ENCODE measurements around the gene HMGCLL1. TPM values are rescaled to one million over a fixed set of nuclear protein-coding genes. Genes with fewer than 3 reads are reported as not detected.

HMGCLL1 gene
- total and polyA plus RNA-seq, 3 donors from 2014 or later: 2.2 to 9.2 (median 7.2) TPM

DNA sequence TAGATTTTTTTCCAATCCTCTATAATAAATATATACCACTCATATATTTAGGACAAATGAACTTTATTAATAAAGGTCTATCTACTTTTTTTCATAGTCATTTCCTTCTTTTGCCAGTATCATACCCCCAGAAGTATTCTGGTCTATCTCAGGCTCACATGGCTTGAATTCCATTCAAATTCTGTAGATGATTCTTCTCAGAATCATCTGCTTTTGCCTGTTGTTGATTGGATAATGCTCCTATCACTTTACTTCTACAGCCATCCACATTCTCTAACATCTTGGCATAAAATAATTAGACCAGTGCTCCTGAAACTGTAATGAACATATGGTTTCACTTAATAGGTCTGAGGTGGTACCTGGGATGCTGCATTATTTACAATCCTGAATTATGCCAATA lies 130.5 kb downstream of the HMGCLL1 start:
- intact Hi-C loops (cut with DNase I; ENCODE audit: low total_unique reads): no loop called here
- H3K9me3 ChIP-seq: no peaks in the 10 kb centered on the region
- no peak for TF ChIP-seq POLR2A (IDR thresholded peaks at IDR 0.05)
- TF ChIP-seq, protein P1, sequence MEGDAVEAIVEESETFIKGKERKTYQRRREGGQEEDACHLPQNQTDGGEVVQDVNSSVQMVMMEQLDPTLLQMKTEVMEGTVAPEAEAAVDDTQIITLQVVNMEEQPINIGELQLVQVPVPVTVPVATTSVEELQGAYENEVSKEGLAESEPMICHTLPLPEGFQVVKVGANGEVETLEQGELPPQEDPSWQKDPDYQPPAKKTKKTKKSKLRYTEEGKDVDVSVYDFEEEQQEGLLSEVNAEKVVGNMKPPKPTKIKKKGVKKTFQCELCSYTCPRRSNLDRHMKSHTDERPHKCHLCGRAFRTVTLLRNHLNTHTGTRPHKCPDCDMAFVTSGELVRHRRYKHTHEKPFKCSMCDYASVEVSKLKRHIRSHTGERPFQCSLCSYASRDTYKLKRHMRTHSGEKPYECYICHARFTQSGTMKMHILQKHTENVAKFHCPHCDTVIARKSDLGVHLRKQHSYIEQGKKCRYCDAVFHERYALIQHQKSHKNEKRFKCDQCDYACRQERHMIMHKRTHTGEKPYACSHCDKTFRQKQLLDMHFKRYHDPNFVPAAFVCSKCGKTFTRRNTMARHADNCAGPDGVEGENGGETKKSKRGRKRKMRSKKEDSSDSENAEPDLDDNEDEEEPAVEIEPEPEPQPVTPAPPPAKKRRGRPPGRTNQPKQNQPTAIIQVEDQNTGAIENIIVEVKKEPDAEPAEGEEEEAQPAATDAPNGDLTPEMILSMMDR (IDR thresholded peaks at IDR 0.05): no peak
- H3K27ac ChIP-seq: no peak overlapping the region
- no peak for DNase-seq
- no peaks in the 10 kb centered on the region for H3K27me3 ChIP-seq
- no peak overlapping the region for H3K4me3 ChIP-seq
- no peaks in the 10 kb centered on the region for H3K4me1 ChIP-seq
- H3K36me3 ChIP-seq (ENCODE audit: low read depth, missing control alignments): no peaks in the 10 kb centered on the region

DNA sequence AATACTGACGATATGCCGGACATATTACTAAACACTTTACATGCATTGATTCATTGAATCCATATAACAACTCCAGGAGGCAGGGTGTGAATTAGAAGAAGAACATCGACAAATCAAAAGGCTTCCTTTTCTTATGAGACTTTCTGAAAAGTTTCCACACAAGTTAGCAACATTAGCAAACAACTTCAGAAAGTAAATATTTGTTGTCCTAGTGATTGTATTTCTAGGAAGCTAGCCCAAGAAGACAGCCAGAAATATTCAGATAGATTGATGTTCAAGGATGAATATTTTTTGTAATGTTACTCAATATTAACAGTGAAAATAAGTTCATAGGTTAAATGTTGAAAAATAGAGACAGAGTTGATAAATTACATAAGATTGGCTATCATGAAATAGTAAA lies 131.1 kb downstream of the HMGCLL1 start:
- no peak for DNase-seq
- Histone ChIP-seq H3K4me1 (no peaks in the 10 kb centered on the region), H3K27me3 (no peaks in the 10 kb centered on the region), H3K36me3 (ENCODE audit: low read depth, missing control alignments) (no peaks in the 10 kb centered on the region), H3K4me3 (no peak overlapping the region), H3K9me3 (no peaks in the 10 kb centered on the region), H3K27ac (no peak overlapping the region)
- 72 to 82% methylated on average over 3 of the region's 3 CpGs for WGBS, 2 donors
- TF ChIP-seq POLR2A (IDR thresholded peaks at IDR 0.05): no peak
- TF ChIP-seq, protein P1 (IDR thresholded peaks at IDR 0.05): no peak
- intact Hi-C loops (cut with DNase I; ENCODE audit: low total_unique reads): no loop called here

DNA sequence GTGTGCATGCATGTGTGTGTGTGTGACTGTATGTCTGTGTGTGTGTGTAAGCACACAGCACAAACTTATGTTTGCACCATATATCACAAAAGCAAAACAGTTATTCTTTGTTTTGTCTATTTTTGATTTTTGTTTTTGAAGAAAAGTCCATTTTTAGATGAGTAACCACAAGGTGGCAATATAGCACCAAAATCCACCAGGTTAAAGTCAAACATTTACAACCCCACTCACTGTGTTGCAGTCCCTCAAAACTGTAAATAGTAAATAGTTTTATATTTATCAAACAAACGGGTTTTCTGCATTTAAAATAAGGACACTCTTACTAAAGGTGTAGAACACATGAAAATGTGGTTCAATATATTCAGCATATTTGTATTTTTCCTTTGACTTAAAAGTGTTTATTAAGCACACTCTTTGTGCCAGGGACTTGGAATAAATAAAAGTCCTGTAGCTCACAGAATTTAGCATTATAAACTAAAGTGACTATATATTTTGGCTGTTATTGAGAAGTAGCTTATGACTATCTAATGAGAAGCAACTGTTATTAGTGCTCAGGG lies 133.3 kb downstream of the HMGCLL1 start:
- Histone ChIP-seq H3K4me3 (no peak overlapping the region), H3K27me3 (no peaks in the 10 kb centered on the region), H3K9me3 (no peaks in the 10 kb centered on the region), H3K27ac (no peak overlapping the region), H3K36me3 (ENCODE audit: low read depth, missing control alignments) (no peaks in the 10 kb centered on the region), H3K4me1 (no peaks in the 10 kb centered on the region)
- TF ChIP-seq, protein P1 (IDR thresholded peaks at IDR 0.05): peak; percentile 44 to 55 (median 44)
- no peak for TF ChIP-seq POLR2A (IDR thresholded peaks at IDR 0.05)
- no peak for DNase-seq
- WGBS, 2 donors: 22 to 26% methylated on average over 1 of the region's 1 CpG
- intact Hi-C loops (cut with DNase I; ENCODE audit: low total_unique reads): no loop called here

DNA sequence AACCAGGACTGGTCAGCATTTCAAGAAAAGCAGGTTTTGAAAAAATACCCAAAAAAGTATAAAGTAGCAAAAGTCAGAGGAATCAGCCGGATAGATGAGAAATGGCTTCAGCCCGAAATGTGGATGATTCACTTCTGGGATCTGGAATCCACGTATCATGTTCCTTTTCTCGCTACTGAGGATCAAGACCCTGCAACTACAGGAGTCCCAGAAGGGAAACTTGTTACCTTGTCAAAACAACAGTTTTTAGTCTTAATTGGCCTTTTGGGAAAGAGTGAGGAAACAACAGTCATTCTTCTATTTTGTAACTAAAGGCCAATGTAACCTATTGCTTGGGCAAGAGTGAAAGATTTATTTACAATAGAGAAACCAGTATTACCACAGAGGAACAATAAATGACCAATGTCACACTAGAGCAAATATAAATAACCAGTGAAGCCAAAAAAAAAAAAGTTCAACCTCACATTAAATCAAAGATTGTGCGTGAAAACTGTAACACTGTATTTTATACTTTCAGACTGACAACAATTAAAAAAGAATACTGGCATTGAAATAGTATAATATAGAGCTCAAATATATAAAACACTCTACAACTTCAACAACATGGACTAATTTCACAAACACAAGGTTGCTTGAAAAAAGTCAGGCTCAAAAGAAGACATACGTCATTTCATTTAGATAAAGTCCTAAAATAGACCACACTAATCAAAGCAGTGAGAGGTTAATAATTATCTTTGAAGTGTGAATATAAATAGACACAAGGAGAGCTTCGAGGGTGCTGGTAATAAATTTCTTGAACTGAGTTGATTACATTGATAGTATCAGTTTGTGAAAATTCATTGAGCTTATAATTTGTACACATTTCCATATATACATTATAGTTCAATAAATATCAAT lies 135.5 kb downstream of the HMGCLL1 start:
- DNase-seq: no peak
- WGBS, 2 donors: 65 to 71% methylated on average over 7 of the region's 7 CpGs
- intact Hi-C loops (cut with DNase I; ENCODE audit: low total_unique reads): no loop called here
- H3K27me3 ChIP-seq: no peaks in the 10 kb centered on the region
- H3K27ac ChIP-seq: no peak overlapping the region
- no peaks in the 10 kb centered on the region for H3K4me1 ChIP-seq
- TF ChIP-seq, protein P1 (IDR thresholded peaks at IDR 0.05): no peak
- TF ChIP-seq POLR2A (IDR thresholded peaks at IDR 0.05): no peak
- H3K36me3 ChIP-seq (ENCODE audit: low read depth, missing control alignments): no peaks in the 10 kb centered on the region
- no peaks in the 10 kb centered on the region for H3K9me3 ChIP-seq
- no peak overlapping the region for H3K4me3 ChIP-seq
